NCI-H526 treated with DMSO at 0.1 percent for 48 hours (cell line): Measurements from ENCODE around the gene TOMM20.
"Not testable (repeated sequence)": the region's sequence is repeated elsewhere in the genome, so short reads cannot be mapped to it uniquely, and the experiment has no call there.

Source experiments
- DNase-seq: peaks from one replicate; lab custom pipeline; 2025; lab: John Stamatoyannopoulos, UW

TOMM20 gene

GRCh38 chr1:235128456-235129328 lies at the start of gene TOMM20:
TOMM20 (minus strand) TSS chr1:235128837; CDS start chr1:235128715, 122 bp downstream.
- peak; percentile 90 for DNase-seq

- no peak for DNase-seq
Observed at GRCh38 chr1:235176486-235176885, 47.8 kb upstream of the TOMM20 start.

DNA sequence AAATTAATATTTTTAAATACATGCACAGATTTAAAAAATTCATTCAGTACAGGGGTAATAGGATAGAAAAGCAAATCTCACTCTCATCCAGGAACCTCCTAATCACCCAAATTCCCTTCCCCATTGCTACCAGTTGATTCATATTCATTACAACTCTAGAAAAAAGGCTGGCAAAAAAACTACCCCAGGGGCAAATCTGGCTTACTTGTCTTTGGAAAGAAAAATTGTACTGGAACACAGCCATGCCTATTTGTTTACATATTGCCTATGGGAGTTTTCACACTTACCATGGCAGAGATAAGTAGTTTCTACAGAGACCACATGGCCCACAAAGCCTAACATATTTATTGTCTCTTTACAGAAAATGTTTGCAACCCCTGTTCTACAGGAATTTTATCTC lies 41.3 kb upstream of the TOMM20 start:
- DNase-seq: no peak

DNA sequence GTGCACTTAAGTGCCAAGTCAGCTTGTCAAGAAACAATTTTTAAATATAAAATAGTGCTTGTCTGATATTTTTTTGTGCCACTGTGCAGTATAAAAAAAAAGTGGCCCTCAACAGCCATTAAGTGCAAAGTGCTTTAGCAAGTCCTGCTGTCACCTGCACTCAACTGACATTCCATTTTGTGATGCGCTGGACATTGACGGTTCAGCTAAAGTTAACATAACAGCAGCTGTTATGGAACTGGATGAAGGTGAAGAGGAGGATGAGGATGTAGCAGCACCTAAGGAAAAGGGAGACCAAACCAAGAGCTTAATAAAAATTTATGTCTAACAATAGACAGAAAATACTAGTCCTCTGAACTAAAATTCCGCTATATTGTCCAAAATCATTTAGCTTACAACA lies 39.7 kb upstream of the TOMM20 start:
- no peak for DNase-seq

DNA sequence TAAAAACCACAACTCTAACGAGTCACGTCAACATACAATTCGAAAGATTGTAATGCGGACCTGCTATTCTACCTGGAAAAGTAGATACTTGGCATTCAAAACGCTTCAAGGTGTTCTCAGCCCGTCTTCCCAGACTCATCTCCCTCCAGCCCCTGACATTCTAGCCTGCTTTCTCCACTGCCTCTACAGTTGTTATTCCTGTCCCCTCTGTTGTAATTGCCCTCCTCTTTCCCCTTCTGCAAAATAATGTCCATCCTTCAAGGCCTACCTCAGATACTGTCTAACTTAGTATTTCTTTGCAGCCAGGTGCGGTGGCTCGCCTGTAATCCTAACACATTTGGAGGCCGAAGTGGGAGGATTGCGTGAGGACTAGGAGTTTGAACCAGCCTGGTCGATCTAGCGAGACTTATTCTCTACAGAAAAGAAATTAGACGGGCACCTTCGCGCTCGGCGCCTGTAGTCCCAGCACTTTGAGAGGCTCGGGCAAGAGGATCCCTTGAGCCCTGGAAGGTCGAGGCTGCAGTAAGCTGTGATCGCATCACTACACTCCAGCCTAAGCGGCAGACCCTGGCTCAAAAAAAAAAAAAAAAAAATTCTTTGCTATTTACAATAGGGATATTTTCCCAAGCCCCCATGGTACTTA lies 33.2 kb upstream of the TOMM20 start:
- no peak for DNase-seq

DNA sequence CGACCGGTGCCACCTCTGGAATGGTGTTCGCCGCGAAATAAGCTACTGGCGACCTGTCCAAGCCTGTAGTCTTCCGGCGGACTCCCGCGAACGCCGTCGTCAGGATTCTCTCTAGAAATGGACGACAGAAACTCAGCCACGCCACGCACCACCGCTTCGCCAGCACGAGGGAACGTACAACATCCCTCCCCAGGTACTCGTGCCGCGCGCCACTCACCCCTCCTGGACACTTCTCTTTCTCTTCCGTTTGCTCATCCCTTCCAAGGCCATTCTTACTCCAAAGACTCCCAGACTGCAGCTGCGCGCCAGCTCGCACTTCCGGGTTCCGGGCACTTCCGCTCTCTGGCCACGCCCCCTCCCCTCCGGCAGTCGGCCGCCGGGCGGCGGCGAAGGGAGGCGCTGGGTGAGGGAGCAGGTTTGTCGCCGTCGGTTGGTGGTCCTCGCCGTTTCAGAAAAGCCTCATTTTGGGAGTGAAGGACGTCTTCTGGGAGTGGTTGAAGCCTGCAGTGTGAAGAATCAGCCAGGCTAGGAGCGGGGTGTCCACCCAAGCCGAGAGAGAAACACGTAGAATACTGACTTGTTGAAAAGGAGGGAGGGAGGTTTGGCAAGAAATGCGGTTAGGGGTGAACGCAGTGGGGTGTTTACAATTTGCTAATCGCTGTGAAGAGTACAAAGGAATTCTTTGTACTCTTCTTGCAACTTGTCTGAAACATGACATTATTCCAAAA lies 32.5 kb upstream of the TOMM20 start, which contains the start of gene RBM34:
TSS of gene RBM34 (minus strand) at position 294 of the 728 bp plus-strand sequence. CDS start at position 270, 24 bp downstream.
- peak; percentile 74 for DNase-seq

DNA sequence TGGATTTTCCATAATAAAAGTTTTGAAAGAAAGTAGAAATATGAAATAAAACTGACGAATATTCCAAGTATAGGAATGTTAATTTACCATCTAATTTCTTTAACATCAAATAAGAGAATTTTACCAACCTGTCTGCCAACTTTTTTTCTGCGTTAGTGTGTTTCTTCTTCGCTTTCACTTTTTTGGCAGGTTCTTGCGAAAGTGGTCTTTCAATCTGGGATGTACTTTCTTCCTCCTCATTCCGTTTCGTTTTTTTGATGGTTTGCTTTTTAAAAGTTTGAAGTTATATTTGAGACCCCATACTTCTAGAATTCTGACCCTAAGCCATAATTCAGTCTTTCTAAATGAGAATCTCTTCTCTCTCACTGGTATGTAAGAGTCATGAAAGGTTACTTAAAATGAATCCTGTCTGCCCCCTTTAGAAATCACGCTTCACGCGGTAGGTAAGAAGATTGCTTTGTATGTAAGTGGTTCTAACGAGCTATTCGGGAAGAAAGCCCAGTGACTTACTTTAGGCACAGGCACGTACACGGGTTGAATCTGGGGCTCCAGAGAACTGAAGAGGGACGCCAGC lies 31.8 kb upstream of the TOMM20 start:
- DNase-seq: no peak

DNA sequence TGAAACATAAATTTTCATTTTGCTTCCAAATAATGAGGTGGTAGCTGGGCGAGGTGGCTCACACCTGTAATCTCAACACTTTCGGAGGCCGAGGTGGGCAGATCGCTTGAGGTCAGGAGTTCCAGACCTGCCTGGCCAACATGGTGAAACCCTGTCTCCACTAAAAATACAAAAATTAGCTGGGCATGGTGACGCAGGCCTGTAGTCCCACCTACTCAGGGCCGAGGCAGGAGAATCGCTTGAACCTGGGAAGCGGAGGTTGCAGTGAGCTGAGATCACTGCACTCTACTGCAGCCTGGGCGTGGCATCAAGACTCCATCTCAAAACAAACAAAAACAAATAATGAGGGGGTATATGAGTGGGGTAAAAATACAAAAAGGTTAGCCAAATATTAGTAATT lies 31.3 kb upstream of the TOMM20 start:
- DNase-seq: not testable (repeated sequence)

DNA sequence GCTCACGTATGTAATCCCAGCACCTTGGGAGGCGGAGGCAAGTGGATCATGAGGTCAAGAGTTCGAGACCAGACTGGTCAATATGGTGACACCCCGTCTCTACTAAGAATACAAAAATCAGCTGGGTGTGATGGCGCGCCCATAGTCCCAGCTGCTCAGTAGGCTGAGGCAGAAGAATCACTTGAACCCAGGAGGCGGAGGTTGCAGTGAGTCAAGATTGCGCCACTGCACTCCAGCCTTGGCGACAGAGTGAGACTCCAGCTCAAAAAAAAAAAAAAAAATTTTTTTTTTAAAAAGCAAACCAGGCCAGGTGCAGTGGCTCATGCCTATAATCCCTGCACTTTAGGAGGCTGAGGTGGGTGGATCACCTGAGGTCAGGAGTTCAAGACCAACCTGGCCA lies 30.6 kb upstream of the TOMM20 start:
- DNase-seq: not testable (repeated sequence)

DNA sequence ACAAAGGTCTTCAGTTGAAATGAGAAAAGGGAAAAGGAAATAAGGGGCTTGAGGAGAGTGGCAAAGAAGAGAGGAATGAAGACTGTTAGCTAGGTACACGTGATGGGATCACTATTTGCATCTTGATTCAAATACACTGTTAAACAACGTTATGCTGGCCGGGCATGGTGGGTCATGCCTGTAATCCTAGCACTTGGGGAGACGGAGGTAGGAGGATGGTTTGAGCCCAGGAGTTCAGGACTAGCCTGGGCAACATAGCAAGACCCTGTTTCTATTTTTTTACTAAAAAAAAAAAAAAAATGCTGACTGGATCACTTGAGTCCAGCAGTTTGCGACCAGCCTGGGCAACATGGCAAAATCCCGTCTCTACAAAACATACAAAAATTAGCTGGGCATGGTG lies 30.0 kb upstream of the TOMM20 start:
- DNase-seq: no peak

DNA sequence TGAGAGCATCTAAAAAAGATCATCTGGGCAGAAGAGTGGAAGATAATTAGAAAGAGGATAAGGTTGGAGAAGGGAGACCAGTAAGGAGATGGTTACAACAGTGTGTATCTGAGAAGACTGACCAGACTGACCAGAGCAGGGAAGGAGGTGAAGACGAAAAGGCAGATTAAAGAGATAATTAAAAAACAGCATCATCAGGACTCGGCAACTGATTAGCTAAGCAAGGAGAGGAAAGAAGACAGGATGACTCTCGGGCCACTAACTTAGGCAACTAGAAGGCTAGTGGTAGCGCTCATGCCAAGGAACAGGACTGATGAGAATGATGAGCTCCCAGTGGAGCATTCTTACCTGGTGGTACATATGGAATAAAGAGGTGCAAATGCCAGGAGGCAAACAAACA lies 28.5 kb upstream of the TOMM20 start:
- no peak for DNase-seq

DNA sequence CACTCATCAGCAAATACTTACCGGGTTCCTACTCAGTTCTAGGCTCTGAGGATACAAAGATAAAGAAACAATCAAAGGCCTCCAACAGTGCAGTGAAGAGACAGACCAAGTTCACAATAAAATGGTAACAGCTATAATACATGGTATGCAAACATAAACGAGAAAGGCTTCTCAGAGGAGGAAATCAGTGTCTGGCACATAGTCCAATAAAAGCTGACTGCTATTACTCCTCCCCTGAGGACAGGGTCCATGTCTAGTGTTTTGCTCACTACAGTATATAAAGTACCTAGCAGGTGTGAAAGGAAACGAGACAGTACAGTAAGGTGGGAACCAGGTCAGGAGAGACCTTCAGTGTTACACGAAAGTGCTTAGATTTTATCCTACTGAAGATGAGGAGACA lies 28.1 kb upstream of the TOMM20 start:
- no peak for DNase-seq

DNA sequence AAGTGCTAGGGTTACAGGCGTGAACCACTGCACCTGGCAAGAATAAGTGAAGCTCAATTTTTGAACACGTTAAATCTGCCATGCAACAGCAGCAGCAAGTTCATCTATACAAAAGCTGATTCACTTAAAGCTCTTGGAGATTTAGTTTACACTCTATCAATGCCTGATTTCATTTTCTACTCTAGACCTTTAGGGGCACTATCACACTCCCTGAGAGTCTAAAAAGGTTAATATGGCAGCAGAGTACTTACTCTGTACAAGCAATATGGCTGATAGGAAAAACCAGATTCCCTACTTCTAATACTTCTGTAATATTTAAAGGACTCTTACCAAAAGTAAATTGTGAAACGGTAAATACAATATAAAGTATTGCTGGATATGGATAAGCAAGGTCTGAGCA lies 27.6 kb upstream of the TOMM20 start:
- no peak for DNase-seq

DNA sequence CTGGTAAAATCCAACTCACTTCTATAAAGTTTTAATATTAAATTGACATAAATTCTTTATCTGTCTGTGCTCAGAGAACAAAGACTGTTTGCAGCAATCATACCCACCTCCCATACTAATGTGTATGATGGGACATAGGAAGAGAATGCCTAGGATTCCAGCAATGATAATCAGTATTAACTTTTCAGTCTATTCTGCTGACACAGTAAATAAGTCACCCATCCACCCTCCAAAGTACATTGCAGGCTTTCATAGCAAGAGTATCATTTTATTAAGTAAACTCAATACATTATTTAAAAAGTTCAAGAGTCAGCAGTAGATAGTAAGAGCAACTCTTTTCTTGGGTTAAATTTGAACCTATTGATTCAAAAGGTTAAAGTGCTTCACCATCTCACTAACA lies 23.6 kb upstream of the TOMM20 start:
- DNase-seq: no peak

- DNase-seq: no peak
Observed at GRCh38 chr1:235151033-235151432, 22.4 kb upstream of the TOMM20 start.

DNA sequence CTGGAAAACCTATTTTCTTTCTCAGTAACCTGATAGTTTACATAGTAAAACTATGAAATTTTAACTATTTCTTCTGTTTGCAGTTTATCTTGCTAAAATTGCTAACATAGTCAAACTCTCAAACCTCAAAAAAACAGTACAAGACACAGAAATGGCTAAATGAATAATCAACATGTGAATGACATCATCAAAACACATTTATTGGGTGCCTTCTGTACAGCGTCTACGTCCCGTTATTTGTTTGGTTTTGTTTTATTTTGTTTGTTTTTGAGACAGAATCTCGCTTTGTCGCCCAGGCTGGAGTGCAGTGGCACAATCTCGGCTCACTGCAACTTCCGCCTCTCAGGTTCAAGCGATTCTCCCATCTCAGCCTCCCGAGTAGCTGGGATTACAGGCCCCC lies 21.2 kb upstream of the TOMM20 start:
- DNase-seq: no peak

GRCh38 chr1:235147269-235147668 lies 18.6 kb upstream of the TOMM20 start:
- no peak for DNase-seq

DNA sequence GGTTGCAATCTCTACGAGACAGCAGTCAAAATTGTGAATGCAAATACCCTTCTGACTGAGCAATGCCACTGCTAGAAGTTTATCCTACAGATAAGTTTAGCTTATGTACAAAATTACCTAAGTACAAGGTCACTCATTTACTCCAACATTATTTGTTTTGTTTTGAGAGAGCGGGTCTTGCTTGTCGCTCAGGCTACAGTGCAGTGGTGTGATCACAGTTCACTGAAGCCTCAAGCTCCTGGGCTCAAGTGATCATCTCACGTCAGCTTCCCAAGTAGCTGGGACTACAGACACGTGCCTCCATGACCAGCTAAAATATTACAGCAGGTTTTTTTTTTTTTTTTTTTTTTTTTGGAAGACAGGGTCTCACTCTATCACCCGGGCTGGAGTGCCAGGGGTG lies 17.0 kb upstream of the TOMM20 start:
- DNase-seq: no peak

- DNase-seq: no peak
Observed at GRCh38 chr1:235142991-235143390, 14.4 kb upstream of the TOMM20 start.

GRCh38 chr1:235139315-235139714 lies 10.7 kb upstream of the TOMM20 start:
- no peak for DNase-seq

DNA sequence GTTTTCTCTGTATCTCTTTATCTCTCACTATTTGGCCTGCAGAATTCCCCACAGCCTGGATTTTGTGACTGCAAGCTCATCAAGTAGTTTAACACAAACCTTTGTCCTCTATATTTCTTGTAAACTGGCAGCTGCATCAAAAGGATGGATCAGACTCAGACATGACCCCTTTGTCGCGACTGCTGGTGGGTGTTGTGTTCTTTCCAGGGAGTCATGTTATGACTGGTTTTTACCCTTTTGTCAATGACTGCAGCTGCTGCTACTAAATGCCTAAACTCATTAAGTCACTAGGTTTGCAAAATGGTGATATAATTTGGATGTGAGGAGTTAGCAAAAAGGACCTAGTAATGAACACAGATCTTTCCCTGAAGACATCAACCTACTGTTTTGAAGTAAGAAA lies 10.2 kb upstream of the TOMM20 start:
- DNase-seq: no peak

DNA sequence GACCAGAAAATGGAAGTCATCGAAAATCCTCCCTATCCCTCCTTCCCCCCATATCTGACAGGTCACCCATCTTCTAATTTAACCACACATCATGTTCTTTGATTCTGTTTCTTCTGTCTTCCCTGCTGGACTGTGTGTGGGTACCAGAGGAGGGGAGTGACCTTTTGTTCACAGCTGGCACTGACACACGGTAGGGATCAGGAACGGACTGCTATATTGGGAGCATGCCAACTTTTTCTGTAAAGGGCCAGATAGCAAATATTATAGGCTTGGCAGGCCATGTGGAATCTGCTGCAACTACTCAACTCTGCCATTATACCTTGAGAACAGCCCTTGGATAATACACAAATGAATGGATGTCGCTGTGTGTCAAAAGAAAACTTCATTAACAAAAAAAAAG lies 7.5 kb upstream of the TOMM20 start:
- DNase-seq: no peak
